GM12875 (cell line): Measurements from ENCODE around the gene GALNT18.

Experiments
- H3K4me3 ChIP-seq: one replicate; pipeline ENCODE4 v1.5.1; 2011; ENCODE audit warnings: low read depth, low read length, control low read depth
- CTCF ChIP-seq: IDR thresholded peaks from 2 replicates; pipeline ENCODE4 v1.5.1; 2011; ENCODE audit warnings: low read depth, mild to moderate bottlenecking, control low read depth, inconsistent platforms, low read length, moderate library complexity, borderline replicate concordance; ENCODE audit not compliant: insufficient read depth

The GALNT18 gene

GRCh38 chr11:11435635-11436034 is 186.2 kb downstream of the GALNT18 start:
- no peak for TF ChIP-seq CTCF
- H3K4me3 ChIP-seq: no peak overlapping the region

- TF ChIP-seq CTCF: no peak
- no peak overlapping the region for H3K4me3 ChIP-seq
These were observed 187.8 kb downstream of the GALNT18 start for GRCh38 chr11:11433960-11434359.

- TF ChIP-seq CTCF: no peak
These were observed 189.0 kb downstream of the GALNT18 start for GRCh38 chr11:11432621-11433319.

GRCh38 chr11:11430431-11430830 is 191.4 kb downstream of the GALNT18 start:
- TF ChIP-seq CTCF: no peak
- no peak overlapping the region for H3K4me3 ChIP-seq

More at GRCh38 chr11:11432621-11433319, 189.0 kb downstream of the GALNT18 start:
- no peak overlapping the region for H3K4me3 ChIP-seq

GRCh38 chr11:11428714-11429113 is 193.1 kb downstream of the GALNT18 start:
- no peak overlapping the region for H3K4me3 ChIP-seq
- TF ChIP-seq CTCF: no peak

GRCh38 chr11:11427542-11427941 is 194.3 kb downstream of the GALNT18 start:
- no peak for TF ChIP-seq CTCF
- no peak overlapping the region for H3K4me3 ChIP-seq

GRCh38 chr11:11427140-11427539 is 194.7 kb downstream of the GALNT18 start:
- no peak overlapping the region for H3K4me3 ChIP-seq
- TF ChIP-seq CTCF: no peak
